GM12875 (cell line): ENCODE data around the gene MTMR10.

ENCODE experiments used
- H3K4me3 ChIP-seq: one replicate; pipeline ENCODE4 v1.5.1; 2011; ENCODE audit warnings: low read depth, low read length, control low read depth
- CTCF ChIP-seq: IDR thresholded peaks from 2 replicates; pipeline ENCODE4 v1.5.1; 2011; ENCODE audit warnings: low read depth, mild to moderate bottlenecking, control low read depth, inconsistent platforms, low read length, moderate library complexity, borderline replicate concordance; ENCODE audit not compliant: insufficient read depth

Gene MTMR10

GRCh38 chr15:30962079-30962478 lies 29.3 kb downstream of the MTMR10 start:
- TF ChIP-seq CTCF = no peak

GRCh38 chr15:30958219-30958618 lies 33.2 kb downstream of the MTMR10 start:
- TF ChIP-seq CTCF = no peak
- H3K4me3 ChIP-seq = no peak overlapping the region

More at GRCh38 chr15:30962079-30962478, 29.3 kb downstream of the MTMR10 start:
- no peak overlapping the region for H3K4me3 ChIP-seq

- no peak overlapping the region for H3K4me3 ChIP-seq
- TF ChIP-seq CTCF = no peak
Observed at GRCh38 chr15:30956216-30957124, 35.0 kb downstream of the MTMR10 start.

GRCh38 chr15:30954674-30955073 lies 36.8 kb downstream of the MTMR10 start:
- H3K4me3 ChIP-seq = no peak overlapping the region
- no peak for TF ChIP-seq CTCF

GRCh38 chr15:30953731-30954378 lies 37.6 kb downstream of the MTMR10 start:
- no peak for TF ChIP-seq CTCF
- no peak overlapping the region for H3K4me3 ChIP-seq

GRCh38 chr15:30953183-30953582 lies 38.2 kb downstream of the MTMR10 start:
- no peak overlapping the region for H3K4me3 ChIP-seq
- no peak for TF ChIP-seq CTCF
